Cortex of kidney (tissue), 1 donor: ENCODE data around the gene ANKRD22.
"Not testable (repeated sequence)": the region's sequence is repeated elsewhere in the genome, so short reads cannot be mapped to it uniquely, and the experiment has no call there.

Experiments used
- DNase-seq: peaks from one replicate; lab custom pipeline; 2025; lab: John Stamatoyannopoulos, UW

ANKRD22 gene

DNA sequence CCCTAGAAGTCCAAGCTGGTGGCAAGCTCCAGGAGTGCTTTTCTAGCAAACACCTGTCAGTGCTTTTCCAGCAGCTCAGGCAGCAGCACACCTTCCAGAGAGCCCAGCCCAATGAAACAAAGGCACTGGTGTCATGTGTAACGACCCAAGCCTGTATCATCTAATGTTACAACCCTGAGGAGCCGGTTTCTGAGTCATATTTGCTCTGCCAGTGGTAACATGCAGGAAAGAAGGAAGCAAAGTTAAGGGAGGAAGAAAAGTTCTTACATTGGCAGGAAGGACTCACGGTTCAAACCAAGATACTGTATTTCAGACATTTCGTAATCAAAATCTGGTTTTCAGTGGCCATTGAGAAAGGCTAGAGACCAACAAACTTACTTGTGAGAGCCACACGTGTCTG is at the start of gene ANKRD22:
ANKRD22 (minus strand) TSS at position 139 of the 400 bp plus-strand sequence. CDS start 237 bp downstream, outside the sequence.
- DNase-seq: no peak

DNA sequence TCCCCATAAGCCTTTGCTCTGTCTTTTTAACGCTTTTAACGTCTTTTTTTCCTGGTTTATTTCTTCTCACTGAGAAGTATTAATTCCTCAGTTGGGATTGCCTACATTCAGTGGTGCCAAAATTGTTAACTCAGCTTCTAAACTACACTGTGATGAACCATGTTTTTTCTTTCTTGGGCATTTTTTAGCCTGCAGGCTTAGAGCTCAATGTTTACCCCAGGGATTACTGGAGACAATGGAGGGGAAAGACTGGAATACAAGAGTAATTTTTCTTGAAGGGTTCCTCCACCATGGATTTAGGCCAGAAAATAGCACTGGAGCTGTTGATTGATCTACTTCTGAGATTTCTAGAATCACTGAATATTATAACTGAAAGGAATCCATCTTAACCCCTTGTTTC is 48.2 kb upstream of the ANKRD22 start:
- DNase-seq: no peak

- no peak for DNase-seq
Measured at GRCh38 chr10:88898727-88899126, 47.1 kb upstream of the ANKRD22 start.

DNA sequence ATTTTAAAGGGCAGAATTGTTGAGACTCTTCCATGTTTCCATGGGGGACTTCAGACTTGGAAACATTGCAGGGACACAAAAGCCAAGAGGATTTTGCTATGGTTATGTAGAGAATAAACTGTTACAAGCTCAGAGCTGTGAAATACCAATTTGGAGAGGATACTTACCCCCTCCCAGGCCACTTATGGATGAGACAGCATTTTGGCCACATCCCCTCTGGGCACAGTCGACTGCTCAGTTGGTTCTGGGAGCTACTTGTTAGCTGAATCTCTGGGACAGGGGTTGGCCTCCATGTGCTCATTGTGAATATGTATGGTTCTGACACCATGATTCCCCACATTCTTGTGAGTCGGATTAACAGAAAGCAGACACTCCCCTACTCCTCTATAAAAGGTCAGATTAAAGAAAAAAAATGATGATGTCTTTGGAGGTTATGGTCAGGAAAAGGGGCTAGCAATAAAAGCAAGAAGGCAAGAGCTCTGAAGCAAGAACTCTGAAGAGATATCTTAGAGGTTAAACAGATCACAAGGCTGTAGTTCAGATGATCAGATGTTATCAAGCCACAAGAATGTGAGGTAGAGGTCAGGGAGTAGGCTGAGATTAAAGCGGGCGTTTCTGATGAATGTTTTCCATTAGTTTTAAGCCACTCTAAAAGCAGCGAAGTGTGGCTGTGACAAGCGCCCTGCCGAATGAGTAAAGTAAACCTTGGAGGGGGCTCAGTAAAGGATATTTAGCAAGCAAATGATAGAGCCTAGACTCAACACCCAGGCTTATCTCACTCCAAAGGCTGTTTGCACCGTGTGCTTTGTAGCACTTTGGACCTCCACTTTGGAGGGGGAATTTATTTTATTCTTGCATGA is 45.6 kb upstream of the ANKRD22 start:
- DNase-seq: no peak

GRCh38 chr10:88896372-88896993 is 44.8 kb upstream of the ANKRD22 start:
- no peak for DNase-seq

GRCh38 chr10:88895250-88895649 is 43.6 kb upstream of the ANKRD22 start:
- DNase-seq: no peak

- no peak for DNase-seq
Measured at GRCh38 chr10:88893611-88894010, 42.0 kb upstream of the ANKRD22 start.

- no peak for DNase-seq
Measured at GRCh38 chr10:88892222-88892967, 40.8 kb upstream of the ANKRD22 start.

- no peak for DNase-seq
Measured at GRCh38 chr10:88890681-88891381, 39.2 kb upstream of the ANKRD22 start.

DNA sequence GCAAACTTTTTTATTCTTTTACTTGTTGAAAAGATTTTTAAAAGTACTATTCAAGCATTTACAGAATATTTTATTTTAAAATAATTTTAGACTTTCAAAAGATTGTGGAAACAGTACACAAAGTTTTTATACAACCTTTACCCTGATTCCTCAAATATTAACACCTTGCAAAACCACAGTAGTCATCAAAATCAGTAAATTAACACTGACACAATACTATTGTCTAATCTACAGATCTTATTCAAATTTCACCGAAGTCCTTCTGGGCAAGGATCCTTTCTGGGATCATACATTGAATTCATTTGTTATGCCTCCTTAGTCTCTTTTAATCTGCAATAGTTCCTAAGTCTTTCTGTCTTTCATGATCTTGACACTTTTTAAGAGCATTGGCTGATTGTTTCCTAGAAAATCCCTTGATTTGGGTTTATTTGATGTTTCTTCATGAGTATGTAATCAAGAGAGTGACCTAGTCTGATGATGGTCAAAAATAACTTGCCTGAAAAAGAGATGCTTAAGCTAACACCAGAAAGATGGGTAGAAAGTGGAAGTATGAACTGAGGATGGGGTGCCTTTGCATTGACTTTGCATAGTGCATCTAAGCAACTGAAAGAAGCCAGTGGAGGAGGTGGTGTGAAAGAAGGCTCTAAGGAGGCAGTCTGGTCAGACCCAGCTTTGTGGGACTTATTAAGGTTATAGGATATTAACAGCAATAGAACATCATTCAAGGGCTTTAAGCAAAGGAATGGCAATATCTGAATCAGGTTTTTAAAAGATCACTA is 38.1 kb upstream of the ANKRD22 start:
- DNase-seq: no peak

DNA sequence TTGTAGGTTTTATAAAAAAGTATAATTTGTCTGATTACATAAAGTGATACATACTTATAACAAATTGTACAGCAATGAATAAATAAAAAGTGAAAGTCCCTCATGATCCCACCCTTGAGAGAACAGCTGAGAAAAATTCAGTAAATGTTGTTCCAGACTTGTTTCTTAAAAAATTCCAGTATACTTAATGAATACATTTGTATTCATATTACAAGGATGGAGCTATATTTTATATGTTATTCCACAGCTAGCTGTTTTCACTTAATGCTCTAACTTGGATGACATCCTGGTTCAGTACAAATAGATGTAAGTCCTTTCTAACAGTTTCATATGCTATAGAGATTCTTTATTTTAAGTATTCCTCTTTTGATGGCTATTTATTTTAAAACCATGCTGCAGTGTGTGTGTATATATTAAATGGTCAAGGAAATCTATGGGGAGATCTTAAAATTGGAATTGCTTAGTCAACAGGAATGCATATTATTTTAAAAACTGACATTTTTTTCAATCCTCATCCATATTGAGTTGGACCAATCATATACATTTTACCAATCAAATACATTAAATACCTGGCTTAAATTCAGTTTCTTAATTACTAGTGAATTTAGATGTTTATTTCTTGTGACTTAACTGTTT is 37.3 kb upstream of the ANKRD22 start:
- no peak for DNase-seq

- no peak for DNase-seq
Measured at GRCh38 chr10:88886557-88886956, 34.9 kb upstream of the ANKRD22 start.

DNA sequence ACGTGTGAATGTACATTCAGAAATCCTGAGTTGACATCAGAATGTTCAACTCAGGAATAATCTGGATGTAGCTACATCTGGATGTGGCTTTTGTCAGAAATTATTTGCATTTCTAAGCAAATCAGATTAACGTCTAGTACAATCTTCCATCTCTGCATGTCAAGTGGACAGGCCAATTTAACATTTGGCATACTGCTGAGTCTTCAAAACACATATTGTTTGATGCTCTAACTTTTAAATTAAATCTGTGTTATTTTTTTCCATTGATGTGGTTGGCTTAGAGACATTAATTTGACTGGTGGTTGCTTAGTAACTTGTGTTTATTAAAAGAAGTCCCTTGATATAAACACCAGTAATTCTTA is 31.8 kb upstream of the ANKRD22 start:
- DNase-seq: no peak

- not testable (repeated sequence) for DNase-seq
Measured at GRCh38 chr10:88882646-88883447, 31.2 kb upstream of the ANKRD22 start.

GRCh38 chr10:88881922-88882645 is 30.4 kb upstream of the ANKRD22 start:
- no peak for DNase-seq

DNA sequence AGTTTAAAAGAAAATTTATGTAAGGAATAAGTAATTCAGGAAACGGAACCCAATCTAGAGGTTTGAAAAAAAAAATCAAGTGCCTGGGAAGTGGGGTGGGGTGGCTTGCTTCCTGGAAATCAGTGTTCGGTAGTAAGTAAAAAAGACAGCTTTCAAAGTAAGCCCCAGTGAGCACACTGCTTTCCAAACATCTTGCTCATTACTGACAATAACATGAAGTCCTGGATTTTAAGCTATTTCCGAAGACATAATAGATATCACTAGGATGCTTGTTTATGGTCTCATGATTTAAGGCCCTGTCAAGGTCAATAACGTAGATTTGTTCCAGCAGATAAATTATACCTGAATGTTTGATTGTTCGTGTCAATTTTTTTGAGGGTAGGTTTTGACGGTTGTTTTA is 29.7 kb upstream of the ANKRD22 start:
- no peak for DNase-seq

DNA sequence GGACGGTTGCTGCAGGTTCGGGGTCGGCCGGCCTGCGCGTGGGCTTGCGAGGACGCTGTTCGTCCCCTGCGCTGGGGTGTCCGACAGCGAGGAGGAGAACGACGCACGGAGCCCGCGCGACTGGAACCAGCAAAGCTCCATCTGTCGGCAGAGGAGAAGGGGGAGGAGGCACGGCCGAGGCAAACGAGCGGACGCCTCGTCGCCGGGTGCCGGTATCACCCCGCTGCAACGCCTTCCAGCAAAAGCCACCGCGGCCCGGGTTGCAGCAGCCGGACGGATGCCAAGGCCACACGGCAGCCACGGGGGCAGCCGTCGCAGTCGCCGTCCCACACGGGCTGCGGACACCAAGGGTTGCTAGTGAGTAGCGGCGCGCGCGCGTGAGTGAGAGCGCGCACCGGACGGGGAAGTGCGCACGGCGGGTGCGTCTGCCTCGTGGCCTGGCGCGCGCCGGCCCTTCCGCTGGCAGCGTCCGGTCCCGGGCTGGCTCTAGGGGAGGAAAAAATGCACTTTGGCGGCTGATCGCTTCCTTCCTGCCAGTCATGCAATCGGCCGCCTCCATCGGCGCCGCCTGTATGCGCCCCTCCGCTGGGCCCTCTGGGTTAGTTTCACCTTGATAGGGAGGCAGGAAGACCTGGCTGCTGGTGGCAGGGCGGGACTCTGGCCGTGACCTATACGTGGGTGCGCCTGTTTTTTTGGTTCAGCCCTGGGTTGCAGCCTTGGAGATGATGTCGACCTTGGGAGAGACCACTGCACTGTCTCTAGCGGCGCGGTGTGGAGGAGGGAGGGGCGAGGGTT is 28.8 kb upstream of the ANKRD22 start:
- DNase-seq: no peak

DNA sequence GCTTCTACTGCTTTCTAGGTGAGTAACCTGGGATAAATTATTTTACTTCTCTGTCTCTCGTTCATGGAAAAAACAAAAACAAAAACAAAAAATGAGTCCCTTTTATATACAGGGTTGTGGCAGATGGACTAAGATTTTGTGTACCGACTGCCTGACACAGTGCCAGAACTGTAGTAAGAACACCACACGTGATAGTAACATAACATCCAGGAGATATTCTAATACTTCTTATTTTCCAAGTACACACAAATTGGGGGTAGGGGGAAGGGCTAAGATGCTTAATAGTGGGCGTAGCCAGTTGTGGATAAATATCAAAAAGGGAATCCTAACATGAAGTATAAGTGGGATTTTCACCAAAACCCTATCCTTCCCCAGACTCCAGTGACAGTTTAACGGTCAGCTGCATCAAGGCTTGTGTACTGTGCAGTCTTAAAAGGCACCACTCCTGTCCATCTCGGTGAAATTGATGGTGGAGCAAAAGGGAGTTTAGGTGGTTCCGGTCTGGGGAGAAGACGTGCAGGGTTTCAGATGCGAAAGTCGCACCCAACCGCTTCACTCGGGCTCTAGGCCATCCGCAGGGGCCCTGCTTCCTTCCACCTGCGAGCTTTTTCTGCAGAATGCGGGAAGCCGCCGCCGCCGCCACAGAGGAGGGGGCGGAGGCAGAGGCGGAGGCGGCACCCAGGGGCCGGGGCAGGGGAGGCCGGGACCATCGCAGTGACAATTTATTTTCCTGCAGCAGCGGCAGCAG is 28.1 kb upstream of the ANKRD22 start, which contains the start of gene STAMBPL1:
STAMBPL1 (plus strand) TSS at position 712 of the 748 bp plus-strand sequence. CDS start 21,464 bp downstream, outside the sequence.
- DNase-seq: no peak
